ENCODE results near the gene ZNF780A. TPM values are rescaled to one million over a fixed set of nuclear protein-coding genes. Genes with fewer than 3 reads are reported as not detected.

Gene ZNF780A
- polyA plus RNA-seq, 2 of the 4 experiments (the other 2 are of a cell fraction), result 37.9 to 48.1 TPM

- Histone ChIP-seq H3K4me2 (peak overlapping the region; percentile 78), H3K4me1 (0 out of 3 replicates have a peak, but pooled peaks cover 4% of the 10 kb centered on the region), H3K27ac (peak overlapping the region; percentile 67 to 84), H3K9me3 (peaks cover 86% of the 10 kb centered on the region), H3K4me3 (peak overlapping the region; percentile 62)
- CTCF ChIA-PET, result interaction anchor here (0.7 to 2.8 kb wide), 3 partner anchors 34 to 140 kb away, joined by 3 to 11 read pairs (median 3); partner anchors contain the start of genes PSMC4 and ZNF780A
- 0 out of 2 replicates have a peak, but pooled peaks have one; percentile 6 for TF ChIP-seq ZNF302 (CRISPR knock-in tag; IDR thresholded peaks at IDR 0.05)
- TF ChIP-seq KDM5A (IDR thresholded peaks at IDR 0.05), result no peak
- no peak for TF ChIP-seq RCOR1 (IDR thresholded peaks at IDR 0.05; ENCODE audit: low read depth, low read length)
- no peak for TF ChIP-seq ESRRA (IDR thresholded peaks at IDR 0.05; ENCODE audit: borderline replicate concordance, low read length)
- no peak for TF ChIP-seq TP53 (CRISPR knock-in tag; IDR thresholded peaks at IDR 0.05)
- TF ChIP-seq HES2 (IDR thresholded peaks at IDR 0.05), result no peak
- TF ChIP-seq FOSB (CRISPR knock-in tag; IDR thresholded peaks at IDR 0.05), result no peak
- no peak for TF ChIP-seq CBX2 (IDR thresholded peaks at IDR 0.05; ENCODE audit: borderline replicate concordance, low read depth)
- no peak for TF ChIP-seq HOXA7 (CRISPR knock-in tag; IDR thresholded peaks at IDR 0.05)
- no peak for TF ChIP-seq FOXS1 (CRISPR knock-in tag; IDR thresholded peaks at IDR 0.05)
- TF ChIP-seq RAD21 (conservative IDR thresholded peaks at IDR 0.05 in 1 of 2, IDR thresholded peaks at IDR 0.05 in 1 of 2), result no peak
- peak; percentile 36; the same call in 1 of the 2 replicates for TF ChIP-seq NPAS2 (CRISPR knock-in tag; IDR thresholded peaks at IDR 0.05; ENCODE audit: borderline replicate concordance)
- TF ChIP-seq TFCP2L1 (CRISPR knock-in tag; IDR thresholded peaks at IDR 0.05), result no peak
- ATAC-seq, result no peak
- no peak for FAIRE-seq
- 12% methylated on average over 7 of the region's 7 CpGs for WGBS (ENCODE audit: missing lambda C conversion rate)
- POLR2A ChIA-PET, result interaction anchor here (1.0 to 1.4 kb wide), 2 partner anchors 59 to 86 kb away, joined by 3 to 4 read pairs; partner anchors contain the start of genes PSMC4 and ZNF546
- DNase-seq (ENCODE audit: low read depth in 1 of 2, low spot score in 1 of 2), result no peak
These were observed 34.2 kb downstream of the ZNF780A start for GRCh38 chr19:40056505-40056904.

- Histone ChIP-seq H3K4me3 (peak within 1 kb of the TSS; percentile 62), H3K4me1 (0 out of 3 replicates have a peak, but pooled peaks cover 4% of the 10 kb centered on the region), H3K9me3 (peaks cover 86% of the 10 kb centered on the region), H3K27ac (peak within 1 kb of the TSS; percentile 67 to 84), H3K4me2 (peak within 1 kb of the TSS; percentile 78)
- ChIA-PET CTCF (interaction anchor here (0.7 to 2.8 kb wide), 3 partner anchors 35 to 140 kb away, joined by 3 to 11 read pairs (median 3); partner anchors contain the start of genes PSMC4 and ZNF780A), POLR2A (interaction anchor here (1.0 to 1.4 kb wide), 3 partner anchors 10 to 85 kb away, joined by 3 to 4 read pairs (median 4); partner anchors contain the start of genes PSMC4 and ZNF546)
- peak; percentile 84 to 93 for DNase-seq (ENCODE audit: low read depth in 1 of 2, low spot score in 1 of 2)
- peak; percentile 97 to 99 for ATAC-seq
- WGBS (ENCODE audit: missing lambda C conversion rate), result 4% methylated on average over 41 of the region's 41 CpGs
- FAIRE-seq, result peak; percentile 99
- TF ChIP-seq TP53 (CRISPR knock-in tag; IDR thresholded peaks at IDR 0.05) (no peak), POLR2A (IDR thresholded peaks at IDR 0.05; ENCODE audit: low read length) (peak; percentile 52; the same call in 1 of the 2 replicates), MAX (IDR thresholded peaks at IDR 0.05) (peak; percentile 95), CHD2 (IDR thresholded peaks at IDR 0.05; ENCODE audit: low read length, partially characterized antibody) (no peak), GATA3 (IDR thresholded peaks at IDR 0.05; ENCODE audit: borderline replicate concordance) (peak; percentile 56; the same call in 1 of the 2 replicates), RFX5 (IDR thresholded peaks at IDR 0.05) (no peak), HES2 (IDR thresholded peaks at IDR 0.05) (no peak), CBX8 (IDR thresholded peaks at IDR 0.05) (no peak), PHF8 (IDR thresholded peaks at IDR 0.05; ENCODE audit: borderline replicate concordance, low read depth) (peak; percentile 66), MAZ (IDR thresholded peaks at IDR 0.05; ENCODE audit: borderline replicate concordance, low read depth, low read length) (no peak), FOXS1 (CRISPR knock-in tag; IDR thresholded peaks at IDR 0.05) (peak; percentile 52; the same call in 1 of the 2 replicates), ZNF302 (CRISPR knock-in tag; IDR thresholded peaks at IDR 0.05) (0 out of 2 replicates have a peak, but pooled peaks have one; percentile 22), NFE2L2 (conservative IDR thresholded peaks at IDR 0.05; ENCODE audit: low read length) (no peak), RCOR1 (IDR thresholded peaks at IDR 0.05; ENCODE audit: low read depth, low read length) (no peak), KDM5A (IDR thresholded peaks at IDR 0.05) (no peak), ATOH8 (CRISPR knock-in tag; IDR thresholded peaks at IDR 0.05; ENCODE audit: low read depth) (peak; percentile 52; the same call in 1 of the 2 replicates), E2F6 (IDR thresholded peaks at IDR 0.05; ENCODE audit: borderline replicate concordance, low read depth) (peak; percentile 92), USF2 (IDR thresholded peaks at IDR 0.05) (no peak), NR3C1 (IDR thresholded peaks at IDR 0.05) (no peak), BCL3 (IDR thresholded peaks at IDR 0.05) (peak; percentile 60; the same call in 1 of the 3 replicates), TFCP2L1 (CRISPR knock-in tag; IDR thresholded peaks at IDR 0.05) (no peak), RAD21 (conservative IDR thresholded peaks at IDR 0.05 in 1 of 2, IDR thresholded peaks at IDR 0.05 in 1 of 2) (no peak), HOXB13 (CRISPR knock-in tag; IDR thresholded peaks at IDR 0.05; ENCODE audit: low read depth) (peak; percentile 83; the same call in 1 of the 2 replicates), EHF (CRISPR knock-in tag; IDR thresholded peaks at IDR 0.05) (0 out of 2 replicates have a peak, but pooled peaks have one; percentile 54)
These were observed 34.8 kb downstream of the ZNF780A start, which contains the start of gene ZNF780B for GRCh38 chr19:40055832-40056504. Gene ZNF780B (minus strand): TSS chr19:40056231. CDS start chr19:40050332, 5,899 bp downstream.

All from A549 (cell line).